ENCODE data around the gene GAD1. TPM values are rescaled to one million over a fixed set of nuclear protein-coding genes. Genes with fewer than 3 reads are reported as not detected.

The GAD1 gene
- total and polyA plus RNA-seq, 2 of the 8 experiments (the other 6 are each of a cell fraction or from before 2014, with no cell fraction given) = 0.65 to 1.0 TPM

DNA sequence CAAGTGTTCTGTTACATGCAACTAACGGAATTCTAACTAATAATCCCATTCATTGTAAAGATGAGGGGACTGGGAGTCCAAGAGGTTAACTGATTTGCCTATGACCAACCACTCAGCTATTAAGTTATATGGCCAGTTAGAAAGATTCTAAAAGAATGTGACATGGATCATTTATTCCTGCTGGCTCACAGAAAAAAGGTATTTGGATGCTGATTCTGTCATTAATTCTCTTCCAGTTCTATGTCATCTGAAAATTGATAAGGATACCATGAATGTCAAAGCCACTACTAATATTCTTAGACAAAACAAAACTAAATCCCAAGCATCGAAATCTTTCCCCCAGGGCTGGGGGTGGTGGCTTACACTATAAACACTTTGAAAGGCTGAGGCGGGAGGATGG is 71.2 kb downstream of the GAD1 start:
- POLR2A ChIA-PET (ENCODE audit: partially characterized antibody) = interaction anchor here (1.6 kb wide), 1 partner anchor 17 kb away, joined by 3 read pairs; no protein-coding TSS in a partner anchor

More for the DNA sequence above, 71.2 kb downstream of the GAD1 start:
- WGBS, 2 experiments (ENCODE audit: extremely low coverage in 1 of 2, insufficient coverage in 1 of 2, insufficient read length in 1 of 2, insufficient replicate concordance in 2 of 2, low coverage in 1 of 2, low lambda C conversion rate in 2 of 2, missing lambda C conversion rate in 1 of 2) = 91% methylated on average over 3 of the region's 3 CpGs; no CpG with 5 or more reads in 1 of the 2 experiments
- Histone ChIP-seq H4K20me1 (replicated peaks in 1 of 2; ENCODE audit: control insufficient read depth in 1 of 2, insufficient read depth in 2 of 2, low read length in 2 of 2) (no peaks in the 10 kb centered on the region), H2BK5ac (ENCODE audit: low read depth, low read length) (no peak overlapping the region), H3K23ac (ENCODE audit: insufficient read length) (no peak overlapping the region), H2AFZ (ENCODE audit: low read length) (no peak overlapping the region), H2BK20ac (ENCODE audit: low read length) (no peak overlapping the region), H3K18ac (ENCODE audit: extremely low read depth, low read length) (no peak overlapping the region), H3K23me2 (ENCODE audit: low read depth, low read length) (no peaks in the 10 kb centered on the region; the same call in 1 of the 2 replicates), H4K8ac (ENCODE audit: extremely low read depth, insufficient read depth, low read length) (no peak overlapping the region), H3K27me3 (replicated peaks in 1 of 4; ENCODE audit: control insufficient read depth in 3 of 4, extremely low read depth in 1 of 4, insufficient read depth in 3 of 4, low read length in 3 of 4) (no peaks in the 10 kb centered on the region), H3K14ac (ENCODE audit: insufficient read length) (no peak overlapping the region), H4K5ac (ENCODE audit: insufficient read length, low read depth, low read length) (no peak overlapping the region), H3K79me1 (ENCODE audit: low read depth, low read length) (no peaks in the 10 kb centered on the region), H3K4me1 (replicated peaks in 1 of 4; ENCODE audit: control insufficient read depth in 3 of 4, insufficient read depth in 4 of 4, low read length in 3 of 4) (peaks cover 0 to 5% (median under 1%) of the 10 kb centered on the region in 4 experiments; a peak in 2 of 7 replicates), H2BK120ac (replicated peaks; ENCODE audit: low read depth, low read length) (no peak overlapping the region), H3K36me3 (ENCODE audit: control insufficient read depth in 2 of 4, insufficient read depth in 4 of 4, low read length in 3 of 4) (no peaks in the 10 kb centered on the region), H3K27ac (ENCODE audit: low read depth, low read length) (no peak overlapping the region), H2BK15ac (ENCODE audit: low read length) (no peak overlapping the region), H3K79me2 (ENCODE audit: control insufficient read depth in 1 of 2, insufficient read depth in 2 of 2, low read length in 2 of 2) (no peaks in the 10 kb centered on the region), H3K56ac (replicated peaks; ENCODE audit: insufficient read length, low read depth, low read length) (no peak overlapping the region), H3K9ac (replicated peaks in 1 of 4; ENCODE audit: extremely low read depth in 1 of 4, low read depth in 3 of 4, low read length in 3 of 4) (no peak overlapping the region), H3K9me3 (ENCODE audit: insufficient read depth in 2 of 2, low read depth in 1 of 2, low read length in 1 of 2) (no peaks in the 10 kb centered on the region), H3K4ac (replicated peaks; ENCODE audit: insufficient read length, low read depth, low read length) (no peak overlapping the region), H3K4me2 (ENCODE audit: insufficient read depth in 1 of 2, low read depth in 2 of 2, low read length in 2 of 2) (no peak overlapping the region), H2AK5ac (ENCODE audit: low read depth, low read length) (no peak overlapping the region), H2BK12ac (ENCODE audit: low read depth, low read length) (no peak overlapping the region), H4K91ac (replicated peaks; ENCODE audit: insufficient read length, low read length) (no peak overlapping the region), H3K4me3 (ENCODE audit: extremely low read depth in 1 of 4, insufficient read depth in 2 of 4, low read depth in 3 of 4, low read length in 4 of 4) (no peak overlapping the region)
- DNase-seq (ENCODE audit: low read depth in 1 of 2, low spot score in 2 of 2) (no peak), FAIRE-seq (no peak)
- TF ChIP-seq NANOG (IDR thresholded peaks at IDR 0.05; ENCODE audit: insufficient read depth, low read depth, low read length, poor library complexity, severe bottlenecking) = no peak
- no peak for TF ChIP-seq SIX5 (IDR thresholded peaks at IDR 0.05; ENCODE audit: low read depth, low read length)
- no peak for TF ChIP-seq BRCA1 (IDR thresholded peaks at IDR 0.05; ENCODE audit: low read depth, low read length)
- no peak for TF ChIP-seq RXRA (IDR thresholded peaks at IDR 0.05; ENCODE audit: insufficient read depth, low read depth, low read length)
- CTCF ChIA-PET (ENCODE audit: partially characterized antibody) = interaction anchor here (1.2 to 2.3 kb wide), 2 partner anchors 13 to 15 kb away, joined by 3 to 8 read pairs; no protein-coding TSS in a partner anchor
